NCI-H1694 (cell line): ENCODE results near the gene PRG2.
"Not testable (repeated sequence)": the region's sequence is repeated elsewhere in the genome, so short reads cannot be mapped to it uniquely, and the experiment has no call there.

Experiments
- DNase-seq: peaks from one replicate; lab custom pipeline; 2025; lab: John Stamatoyannopoulos, UW

PRG2 gene

GRCh38 chr11:57419146-57419545 lies 28.7 kb upstream of the PRG2 start:
- no peak for DNase-seq

GRCh38 chr11:57418131-57418530 lies 27.7 kb upstream of the PRG2 start:
- no peak for DNase-seq

GRCh38 chr11:57417056-57417455 lies 26.6 kb upstream of the PRG2 start:
- DNase-seq: no peak

GRCh38 chr11:57416436-57416835 lies 26.0 kb upstream of the PRG2 start:
- DNase-seq: no peak

GRCh38 chr11:57414612-57415212 lies 24.3 kb upstream of the PRG2 start:
- no peak for DNase-seq

GRCh38 chr11:57413681-57414080 lies 23.2 kb upstream of the PRG2 start:
- no peak for DNase-seq

GRCh38 chr11:57410287-57410686 lies 19.8 kb upstream of the PRG2 start:
- DNase-seq: no peak

GRCh38 chr11:57409321-57410100 lies 19.1 kb upstream of the PRG2 start:
- no peak for DNase-seq

GRCh38 chr11:57408771-57409170 lies 18.3 kb upstream of the PRG2 start:
- DNase-seq: no peak

- no peak for DNase-seq
Measured at GRCh38 chr11:57407941-57408475, 17.6 kb upstream of the PRG2 start.

GRCh38 chr11:57407010-57407920 lies 16.8 kb upstream of the PRG2 start:
- no peak for DNase-seq

GRCh38 chr11:57406337-57406904 lies 16.0 kb upstream of the PRG2 start:
- no peak for DNase-seq

GRCh38 chr11:57405271-57405860 lies 14.9 kb upstream of the PRG2 start:
- DNase-seq: no peak

GRCh38 chr11:57403802-57404147 lies 13.3 kb upstream of the PRG2 start:
- DNase-seq: no peak

- DNase-seq: not testable (repeated sequence)
Measured at GRCh38 chr11:57403003-57403801, 12.8 kb upstream of the PRG2 start.

- no peak for DNase-seq
Measured at GRCh38 chr11:57402188-57403002, 11.9 kb upstream of the PRG2 start.

- DNase-seq: no peak
Measured at GRCh38 chr11:57399972-57400578, 9.6 kb upstream of the PRG2 start.

- no peak for DNase-seq
Measured at GRCh38 chr11:57399221-57399620, 8.8 kb upstream of the PRG2 start.

- no peak for DNase-seq
Measured at GRCh38 chr11:57397394-57397990, 7.0 kb upstream of the PRG2 start.
